ENCODE data around the gene CSF1. TPM values are rescaled to one million over a fixed set of nuclear protein-coding genes. Genes with fewer than 3 reads are reported as not detected.

Gene CSF1
- total RNA-seq, 1 donor from 2014 or later, result 28.9 TPM

- Mint-ChIP-seq H3K36me3 (no peaks in the 10 kb centered on the region), H3K27ac (no peak overlapping the region), H3K4me3 (no peak overlapping the region), H3K4me1 (peaks cover 20% of the 10 kb centered on the region), H3K9me3 (no peaks in the 10 kb centered on the region), H3K27me3 (ENCODE audit: low read depth) (no peaks in the 10 kb centered on the region)
- DNase-seq (ENCODE audit: low spot score in 2 of 2, unreplicated experiment in 2 of 2), result no peak
- TF ChIP-seq CTCF (IDR thresholded peaks at IDR 0.05; ENCODE audit: unreplicated experiment), result no peak
Measured at GRCh38 chr1:109885589-109885988, 25.1 kb upstream of the CSF1 start.

GRCh38 chr1:109886827-109887226 lies 23.8 kb upstream of the CSF1 start:
- Mint-ChIP-seq H3K36me3 (no peaks in the 10 kb centered on the region), H3K27me3 (ENCODE audit: low read depth) (no peaks in the 10 kb centered on the region), H3K9me3 (no peaks in the 10 kb centered on the region), H3K27ac (no peak overlapping the region), H3K4me3 (no peak overlapping the region), H3K4me1 (peaks cover 20% of the 10 kb centered on the region)
- DNase-seq (ENCODE audit: low spot score in 2 of 2, unreplicated experiment in 2 of 2), result no peak
- no peak for TF ChIP-seq CTCF (IDR thresholded peaks at IDR 0.05; ENCODE audit: unreplicated experiment)

- Mint-ChIP-seq H3K36me3 (no peaks in the 10 kb centered on the region), H3K9me3 (no peaks in the 10 kb centered on the region), H3K4me1 (peaks cover 22% of the 10 kb centered on the region), H3K4me3 (no peak overlapping the region), H3K27ac (no peak overlapping the region), H3K27me3 (ENCODE audit: low read depth) (no peaks in the 10 kb centered on the region)
- no peak for TF ChIP-seq CTCF (IDR thresholded peaks at IDR 0.05; ENCODE audit: unreplicated experiment)
- no peak for DNase-seq (ENCODE audit: low spot score in 2 of 2, unreplicated experiment in 2 of 2)
Measured at GRCh38 chr1:109887271-109887670, 23.4 kb upstream of the CSF1 start.

GRCh38 chr1:109887884-109888283 lies 22.8 kb upstream of the CSF1 start:
- no peak for DNase-seq (ENCODE audit: low spot score in 2 of 2, unreplicated experiment in 2 of 2)
- H3K4me1 Mint-ChIP-seq, result peaks cover 23% of the 10 kb centered on the region
- no peak for TF ChIP-seq CTCF (IDR thresholded peaks at IDR 0.05; ENCODE audit: unreplicated experiment)
- no peaks in the 10 kb centered on the region for H3K27me3 Mint-ChIP-seq (ENCODE audit: low read depth)
- H3K27ac Mint-ChIP-seq, result no peak overlapping the region
- H3K36me3 Mint-ChIP-seq, result no peaks in the 10 kb centered on the region
- no peaks in the 10 kb centered on the region for H3K9me3 Mint-ChIP-seq
- no peak overlapping the region for H3K4me3 Mint-ChIP-seq

GRCh38 chr1:109889094-109889493 lies 21.6 kb upstream of the CSF1 start:
- Mint-ChIP-seq H3K27ac (no peak overlapping the region), H3K27me3 (ENCODE audit: low read depth) (no peaks in the 10 kb centered on the region), H3K9me3 (no peaks in the 10 kb centered on the region), H3K36me3 (no peaks in the 10 kb centered on the region), H3K4me1 (peaks cover 23% of the 10 kb centered on the region), H3K4me3 (no peak overlapping the region)
- DNase-seq (ENCODE audit: low spot score in 2 of 2, unreplicated experiment in 2 of 2), result no peak
- TF ChIP-seq CTCF (IDR thresholded peaks at IDR 0.05; ENCODE audit: unreplicated experiment), result no peak
